ENCODE measurements around the gene XIRP2.

XIRP2 gene

GRCh38 chr2:167186465-167186864 lies 298.2 kb downstream of the XIRP2 start:
- peaks cover 4% of the 10 kb centered on the region for H3K27me3 Mint-ChIP-seq (ENCODE audit: low read depth, poor library complexity)
- H3K36me3 Mint-ChIP-seq (ENCODE audit: low read depth), result no peaks in the 10 kb centered on the region
- DNase-seq, result no peak
- H3K4me3 Mint-ChIP-seq, result no peak overlapping the region
- no peak overlapping the region for H3K27ac Mint-ChIP-seq
- no peak for TF ChIP-seq CTCF (IDR thresholded peaks at IDR 0.05)
- no peaks in the 10 kb centered on the region for H3K9me3 Mint-ChIP-seq
- H3K4me1 Mint-ChIP-seq, result no peaks in the 10 kb centered on the region

- H3K9me3 Mint-ChIP-seq, result no peaks in the 10 kb centered on the region
- H3K27me3 Mint-ChIP-seq (ENCODE audit: low read depth, poor library complexity), result peaks cover 4% of the 10 kb centered on the region
- no peak overlapping the region for H3K27ac Mint-ChIP-seq
Measured at GRCh38 chr2:167187049-167187727, 298.9 kb downstream of the XIRP2 start.

DNA sequence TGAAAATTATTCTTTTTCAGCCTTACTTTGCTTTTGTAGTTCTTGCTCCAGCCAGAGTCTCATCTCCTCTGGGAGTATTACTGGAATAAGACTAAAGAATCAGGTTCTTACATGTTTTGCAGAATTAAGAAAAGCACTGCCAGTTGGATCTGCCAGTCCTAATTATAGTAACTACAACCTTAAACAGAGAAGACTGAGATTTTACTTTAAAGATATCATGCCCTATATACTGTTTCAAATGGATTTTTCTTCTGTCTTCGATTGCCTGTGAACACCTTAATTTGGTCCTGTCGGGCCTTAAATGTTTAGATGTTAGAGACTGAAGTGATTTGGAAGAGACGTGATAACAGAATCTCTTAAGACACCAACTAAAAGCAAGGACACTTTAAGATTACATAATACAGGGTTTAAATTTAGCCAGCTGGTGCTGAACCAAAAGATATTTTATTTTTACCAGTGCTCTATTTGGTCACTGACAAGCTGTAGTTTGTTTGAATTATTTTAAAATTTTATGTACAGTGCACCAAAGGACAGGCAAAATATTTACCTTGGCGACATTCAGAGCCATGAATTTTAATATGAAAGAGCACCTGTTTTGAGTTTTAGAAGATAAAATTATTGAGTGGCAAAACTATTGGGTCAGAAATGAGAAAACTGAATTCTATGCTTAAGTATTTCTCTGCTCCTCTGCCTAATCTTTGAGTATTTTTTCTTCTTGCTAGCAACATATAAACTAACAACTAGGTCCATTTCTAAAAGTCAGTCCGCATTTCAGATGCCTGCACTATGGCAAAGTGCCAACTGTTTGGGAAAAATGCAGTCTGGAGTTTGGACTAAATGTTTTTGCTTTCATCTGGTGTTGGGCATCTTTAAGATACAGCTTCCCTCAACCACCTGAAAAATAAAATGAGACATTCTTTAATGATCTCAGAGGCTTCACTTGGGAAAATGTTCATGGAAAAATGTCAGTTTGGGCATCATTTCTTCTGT lies 300.0 kb downstream of the XIRP2 start:
- Mint-ChIP-seq H3K9me3 (no peaks in the 10 kb centered on the region), H3K27ac (no peak overlapping the region), H3K4me1 (no peaks in the 10 kb centered on the region), H3K36me3 (ENCODE audit: low read depth) (no peaks in the 10 kb centered on the region), H3K4me3 (no peak overlapping the region), H3K27me3 (ENCODE audit: low read depth, poor library complexity) (peaks cover 4% of the 10 kb centered on the region)
- TF ChIP-seq CTCF (IDR thresholded peaks at IDR 0.05), result no peak
- DNase-seq, result no peak

More at GRCh38 chr2:167187049-167187727, 298.9 kb downstream of the XIRP2 start:
- no peaks in the 10 kb centered on the region for H3K36me3 Mint-ChIP-seq (ENCODE audit: low read depth)
- TF ChIP-seq CTCF (IDR thresholded peaks at IDR 0.05), result no peak
- no peak for DNase-seq
- H3K4me1 Mint-ChIP-seq, result no peaks in the 10 kb centered on the region
- no peak overlapping the region for H3K4me3 Mint-ChIP-seq

DNA sequence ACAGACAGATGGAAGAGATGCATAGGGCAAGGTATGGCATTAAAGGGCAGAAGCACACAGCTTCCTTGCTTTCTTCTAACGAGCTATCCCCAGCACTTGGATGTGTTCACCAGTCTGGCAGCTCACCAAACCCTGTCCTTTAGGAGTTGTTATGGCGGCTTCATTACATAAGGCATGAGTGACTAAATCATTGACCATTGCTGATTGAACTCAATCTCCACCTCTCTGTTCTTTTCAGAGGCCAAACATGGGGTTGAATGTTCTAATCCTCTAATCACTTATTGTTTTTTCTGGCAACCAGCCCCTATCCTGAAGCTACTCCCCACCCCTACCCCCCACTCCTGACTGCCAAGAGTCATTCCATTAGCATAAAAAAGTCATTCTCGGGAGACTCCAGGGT lies 301.8 kb downstream of the XIRP2 start:
- Mint-ChIP-seq H3K4me1 (no peaks in the 10 kb centered on the region), H3K4me3 (no peak overlapping the region), H3K9me3 (no peaks in the 10 kb centered on the region), H3K36me3 (ENCODE audit: low read depth) (no peaks in the 10 kb centered on the region), H3K27ac (no peak overlapping the region), H3K27me3 (ENCODE audit: low read depth, poor library complexity) (peaks cover 4% of the 10 kb centered on the region)
- TF ChIP-seq CTCF (IDR thresholded peaks at IDR 0.05), result no peak
- no peak for DNase-seq

DNA sequence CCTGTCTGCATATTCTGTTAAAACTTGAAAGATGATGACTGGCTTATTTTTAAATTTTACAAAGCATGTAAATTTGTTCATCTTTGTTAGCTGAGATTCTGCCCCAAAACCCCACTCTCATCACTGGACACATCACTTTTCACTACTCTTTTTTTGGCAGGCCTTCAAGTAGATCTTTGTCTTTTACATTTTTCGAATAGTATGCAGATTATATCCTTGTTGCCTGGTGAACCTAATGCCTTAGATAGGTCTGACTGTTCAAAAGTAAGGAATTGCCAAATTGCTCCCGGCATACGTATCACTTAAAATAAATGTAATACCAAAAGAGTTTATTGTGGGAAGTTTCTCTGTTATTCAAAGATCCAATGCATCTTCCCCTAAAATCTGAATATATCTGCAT lies 303.3 kb downstream of the XIRP2 start:
- no peak for DNase-seq
- Mint-ChIP-seq H3K4me3 (no peak overlapping the region), H3K4me1 (no peaks in the 10 kb centered on the region), H3K9me3 (no peaks in the 10 kb centered on the region), H3K36me3 (ENCODE audit: low read depth) (no peaks in the 10 kb centered on the region), H3K27me3 (ENCODE audit: low read depth, poor library complexity) (no peaks in the 10 kb centered on the region), H3K27ac (no peak overlapping the region)
- no peak for TF ChIP-seq CTCF (IDR thresholded peaks at IDR 0.05)

Measured in nephron progenitor cell (in vitro differentiated cells).